ENCODE results near the gene OR10V1.

Gene OR10V1, protein sequence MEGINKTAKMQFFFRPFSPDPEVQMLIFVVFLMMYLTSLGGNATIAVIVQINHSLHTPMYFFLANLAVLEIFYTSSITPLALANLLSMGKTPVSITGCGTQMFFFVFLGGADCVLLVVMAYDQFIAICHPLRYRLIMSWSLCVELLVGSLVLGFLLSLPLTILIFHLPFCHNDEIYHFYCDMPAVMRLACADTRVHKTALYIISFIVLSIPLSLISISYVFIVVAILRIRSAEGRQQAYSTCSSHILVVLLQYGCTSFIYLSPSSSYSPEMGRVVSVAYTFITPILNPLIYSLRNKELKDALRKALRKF

DNA sequence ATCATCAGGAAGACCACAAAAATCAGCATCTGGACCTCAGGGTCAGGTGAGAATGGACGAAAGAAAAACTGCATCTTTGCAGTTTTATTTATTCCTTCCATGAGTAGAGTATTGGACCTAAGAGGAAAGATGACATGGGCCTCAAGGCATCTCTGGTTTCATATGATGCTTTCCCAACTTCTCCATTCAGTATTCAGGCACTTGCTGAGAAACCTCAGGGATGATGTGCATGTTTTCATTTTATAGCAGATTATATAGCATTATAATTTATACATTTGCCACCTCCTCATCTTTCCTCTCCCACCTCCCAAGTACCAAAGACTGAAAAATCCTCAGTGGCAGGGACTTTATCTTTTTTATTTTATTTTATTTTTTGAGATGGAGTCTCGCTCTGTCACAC lies at the start of gene OR10V1:
OR10V1 (minus strand) TSS at position 101 of the 400 bp plus-strand sequence; CDS start at position 101, 0 bp downstream.
- Histone ChIP-seq H3K36me3 (ENCODE audit: control insufficient read depth in 2 of 2, insufficient read depth in 2 of 2, low read length in 2 of 2) (no peaks in the 10 kb centered on the region), H3K27me3 (ENCODE audit: control insufficient read depth in 2 of 2, insufficient read depth in 2 of 2, low read length in 2 of 2) (no peaks in the 10 kb centered on the region), H3K4me3 (ENCODE audit: low read length in 2 of 2) (no peak within 1 kb of the TSS), H3K27ac (ENCODE audit: low read depth in 2 of 2, low read length in 2 of 2) (no peak within 1 kb of the TSS), H3K9ac (ENCODE audit: low read depth in 1 of 2, low read length in 2 of 2) (no peak within 1 kb of the TSS), H3K4me1 (ENCODE audit: control insufficient read depth in 2 of 2, insufficient read depth in 2 of 2, low read length in 2 of 2) (no peaks in the 10 kb centered on the region), H3K9me3 (ENCODE audit: control insufficient read depth in 2 of 2, low read length in 2 of 2) (no peaks in the 10 kb centered on the region)

GRCh38 chr11:59761993-59762392 lies 48.3 kb upstream of the OR10V1 start:
- H3K27me3 ChIP-seq (ENCODE audit: control insufficient read depth in 2 of 2, insufficient read depth in 2 of 2, low read length in 2 of 2), result no peaks in the 10 kb centered on the region
- H3K9ac ChIP-seq (ENCODE audit: low read depth in 1 of 2, low read length in 2 of 2), result no peak overlapping the region
- H3K27ac ChIP-seq (ENCODE audit: low read depth in 2 of 2, low read length in 2 of 2), result no peak overlapping the region
- no peak overlapping the region for H3K4me3 ChIP-seq (ENCODE audit: low read length in 2 of 2)
- H3K9me3 ChIP-seq (ENCODE audit: control insufficient read depth in 2 of 2, low read length in 2 of 2), result no peaks in the 10 kb centered on the region
- peaks cover 5 to 9% of the 10 kb centered on the region in 2 donors for H3K36me3 ChIP-seq (ENCODE audit: control insufficient read depth in 2 of 2, insufficient read depth in 2 of 2, low read length in 2 of 2)
- H3K4me1 ChIP-seq (ENCODE audit: control insufficient read depth in 2 of 2, insufficient read depth in 2 of 2, low read length in 2 of 2), result peaks cover 15 to 33% of the 10 kb centered on the region in 2 donors

DNA sequence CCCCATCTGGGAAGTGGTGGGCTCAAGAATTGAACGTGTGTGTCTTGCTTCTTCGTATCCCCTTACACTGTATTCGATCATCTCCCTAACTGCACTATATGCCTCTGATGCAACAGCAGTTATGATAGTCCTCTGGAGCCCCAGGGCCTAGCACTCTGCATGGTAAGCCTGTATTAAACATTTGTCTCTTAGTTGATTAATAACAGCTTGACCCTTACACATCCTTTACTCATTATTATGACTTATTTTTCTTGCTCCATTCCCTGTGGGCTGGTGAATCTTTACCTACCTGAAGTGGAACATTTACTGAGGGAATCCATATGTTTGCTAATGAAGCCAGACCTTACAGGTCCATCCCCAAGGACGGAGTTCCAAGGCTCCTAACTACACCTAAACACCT lies 47.1 kb upstream of the OR10V1 start:
- H3K9ac ChIP-seq (ENCODE audit: low read depth in 1 of 2, low read length in 2 of 2), result no peak overlapping the region
- H3K4me3 ChIP-seq (ENCODE audit: low read length in 2 of 2), result no peak overlapping the region
- H3K27me3 ChIP-seq (ENCODE audit: control insufficient read depth in 2 of 2, insufficient read depth in 2 of 2, low read length in 2 of 2), result no peaks in the 10 kb centered on the region
- H3K9me3 ChIP-seq (ENCODE audit: control insufficient read depth in 2 of 2, low read length in 2 of 2), result no peaks in the 10 kb centered on the region
- H3K36me3 ChIP-seq (ENCODE audit: control insufficient read depth in 2 of 2, insufficient read depth in 2 of 2, low read length in 2 of 2), result peaks cover 5 to 9% of the 10 kb centered on the region in 2 donors
- H3K27ac ChIP-seq (ENCODE audit: low read depth in 2 of 2, low read length in 2 of 2), result no peak overlapping the region
- H3K4me1 ChIP-seq (ENCODE audit: control insufficient read depth in 2 of 2, insufficient read depth in 2 of 2, low read length in 2 of 2), result peaks cover 18 to 34% of the 10 kb centered on the region in 2 donors

GRCh38 chr11:59759900-59760299 lies 46.3 kb upstream of the OR10V1 start:
- H3K4me1 ChIP-seq (ENCODE audit: control insufficient read depth in 2 of 2, insufficient read depth in 2 of 2, low read length in 2 of 2), result peaks cover 14 to 26% of the 10 kb centered on the region in 2 donors
- no peaks in the 10 kb centered on the region for H3K27me3 ChIP-seq (ENCODE audit: control insufficient read depth in 2 of 2, insufficient read depth in 2 of 2, low read length in 2 of 2)
- no peak overlapping the region for H3K9ac ChIP-seq (ENCODE audit: low read depth in 1 of 2, low read length in 2 of 2)
- H3K27ac ChIP-seq (ENCODE audit: low read depth in 2 of 2, low read length in 2 of 2), result no peak overlapping the region
- no peak overlapping the region for H3K4me3 ChIP-seq (ENCODE audit: low read length in 2 of 2)
- no peaks in the 10 kb centered on the region for H3K9me3 ChIP-seq (ENCODE audit: control insufficient read depth in 2 of 2, low read length in 2 of 2)
- peaks cover 5 to 9% of the 10 kb centered on the region in 2 donors for H3K36me3 ChIP-seq (ENCODE audit: control insufficient read depth in 2 of 2, insufficient read depth in 2 of 2, low read length in 2 of 2)

DNA sequence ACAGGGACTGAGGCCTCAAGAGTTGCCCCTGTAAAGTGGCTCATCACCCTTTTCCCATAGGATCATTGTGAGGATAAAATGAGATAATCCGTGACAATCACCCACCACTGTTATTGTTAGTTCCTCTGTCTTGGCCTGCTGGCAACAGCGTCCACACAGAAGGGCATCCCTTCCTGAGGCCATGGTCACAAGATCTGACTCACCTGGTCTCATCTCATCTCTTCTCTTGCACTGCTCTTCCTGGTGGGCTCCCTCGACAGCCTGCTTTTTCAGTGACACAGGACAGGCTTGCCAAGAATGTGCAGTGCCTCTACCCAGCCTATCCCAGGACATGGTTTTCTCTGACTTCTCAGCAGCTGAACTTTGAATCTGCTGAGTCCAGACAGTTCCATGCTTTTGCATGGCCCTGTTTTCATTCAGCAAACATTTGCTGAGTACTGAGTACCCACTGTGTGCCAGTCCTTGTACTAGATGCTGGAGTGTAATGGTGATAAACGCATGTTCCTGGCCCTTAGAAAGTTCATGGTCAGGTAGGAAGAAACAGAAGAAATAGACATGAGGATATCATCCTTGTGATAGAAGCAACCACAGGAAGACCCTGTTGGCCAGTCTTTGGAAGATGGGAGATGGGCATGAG lies 44.9 kb upstream of the OR10V1 start:
- H3K4me1 ChIP-seq (ENCODE audit: control insufficient read depth in 2 of 2, insufficient read depth in 2 of 2, low read length in 2 of 2), result peaks cover 14 to 33% of the 10 kb centered on the region in 2 donors

GRCh38 chr11:59756845-59757244 lies 43.2 kb upstream of the OR10V1 start:
- H3K4me1 ChIP-seq (ENCODE audit: control insufficient read depth in 2 of 2, insufficient read depth in 2 of 2, low read length in 2 of 2), result peaks cover 14 to 28% of the 10 kb centered on the region in 2 donors
- H3K4me3 ChIP-seq (ENCODE audit: low read length in 2 of 2), result peak overlapping the region; percentile 76 to 89
- peak overlapping the region; percentile 91 to 95 for H3K27ac ChIP-seq (ENCODE audit: low read depth in 2 of 2, low read length in 2 of 2)
- H3K9ac ChIP-seq (ENCODE audit: low read depth in 1 of 2, low read length in 2 of 2), result peak overlapping the region; percentile 88 to 91
- no peaks in the 10 kb centered on the region for H3K9me3 ChIP-seq (ENCODE audit: control insufficient read depth in 2 of 2, low read length in 2 of 2)
- H3K36me3 ChIP-seq (ENCODE audit: control insufficient read depth in 2 of 2, insufficient read depth in 2 of 2, low read length in 2 of 2), result peaks cover 0 to 9% of the 10 kb centered on the region in 2 donors
- H3K27me3 ChIP-seq (ENCODE audit: control insufficient read depth in 2 of 2, insufficient read depth in 2 of 2, low read length in 2 of 2), result no peaks in the 10 kb centered on the region

More for the DNA sequence above, 44.9 kb upstream of the OR10V1 start:
- Histone ChIP-seq H3K27me3 (ENCODE audit: control insufficient read depth in 2 of 2, insufficient read depth in 2 of 2, low read length in 2 of 2) (no peaks in the 10 kb centered on the region), H3K9me3 (ENCODE audit: control insufficient read depth in 2 of 2, low read length in 2 of 2) (no peaks in the 10 kb centered on the region), H3K9ac (ENCODE audit: low read depth in 1 of 2, low read length in 2 of 2) (no peak overlapping the region), H3K27ac (ENCODE audit: low read depth in 2 of 2, low read length in 2 of 2) (no peak overlapping the region), H3K36me3 (ENCODE audit: control insufficient read depth in 2 of 2, insufficient read depth in 2 of 2, low read length in 2 of 2) (peaks cover 5 to 9% of the 10 kb centered on the region in 2 donors), H3K4me3 (ENCODE audit: low read length in 2 of 2) (no peak overlapping the region)

- H3K4me3 ChIP-seq (ENCODE audit: low read length in 2 of 2), result peak overlapping the region; percentile 76 to 89
Observed at GRCh38 chr11:59756558-59756840, 42.9 kb upstream of the OR10V1 start.

GRCh38 chr11:59755701-59756557 lies 42.3 kb upstream of the OR10V1 start:
- peaks cover 0 to 4% of the 10 kb centered on the region in 2 donors for H3K36me3 ChIP-seq (ENCODE audit: control insufficient read depth in 2 of 2, insufficient read depth in 2 of 2, low read length in 2 of 2)
- H3K27me3 ChIP-seq (ENCODE audit: control insufficient read depth in 2 of 2, insufficient read depth in 2 of 2, low read length in 2 of 2), result no peaks in the 10 kb centered on the region
- peak overlapping the region; percentile 76 to 89 for H3K4me3 ChIP-seq (ENCODE audit: low read length in 2 of 2)
- no peaks in the 10 kb centered on the region for H3K9me3 ChIP-seq (ENCODE audit: control insufficient read depth in 2 of 2, low read length in 2 of 2)
- peaks cover 14 to 27% of the 10 kb centered on the region in 2 donors for H3K4me1 ChIP-seq (ENCODE audit: control insufficient read depth in 2 of 2, insufficient read depth in 2 of 2, low read length in 2 of 2)
- peak overlapping the region; percentile 91 to 95 for H3K27ac ChIP-seq (ENCODE audit: low read depth in 2 of 2, low read length in 2 of 2)
- H3K9ac ChIP-seq (ENCODE audit: low read depth in 1 of 2, low read length in 2 of 2), result peak overlapping the region; percentile 88 to 91

More at GRCh38 chr11:59756558-59756840, 42.9 kb upstream of the OR10V1 start:
- Histone ChIP-seq H3K27ac (ENCODE audit: low read depth in 2 of 2, low read length in 2 of 2) (peak overlapping the region; percentile 91 to 95), H3K4me1 (ENCODE audit: control insufficient read depth in 2 of 2, insufficient read depth in 2 of 2, low read length in 2 of 2) (peaks cover 14 to 27% of the 10 kb centered on the region in 2 donors), H3K36me3 (ENCODE audit: control insufficient read depth in 2 of 2, insufficient read depth in 2 of 2, low read length in 2 of 2) (peaks cover 0 to 9% of the 10 kb centered on the region in 2 donors), H3K27me3 (ENCODE audit: control insufficient read depth in 2 of 2, insufficient read depth in 2 of 2, low read length in 2 of 2) (no peaks in the 10 kb centered on the region), H3K9me3 (ENCODE audit: control insufficient read depth in 2 of 2, low read length in 2 of 2) (no peaks in the 10 kb centered on the region), H3K9ac (ENCODE audit: low read depth in 1 of 2, low read length in 2 of 2) (peak overlapping the region; percentile 88 to 91)

- Histone ChIP-seq H3K4me1 (ENCODE audit: control insufficient read depth in 2 of 2, insufficient read depth in 2 of 2, low read length in 2 of 2) (peaks cover 14 to 27% of the 10 kb centered on the region in 2 donors), H3K4me3 (ENCODE audit: low read length in 2 of 2) (peak within 1 kb of the TSS; percentile 76 to 89), H3K36me3 (ENCODE audit: control insufficient read depth in 2 of 2, insufficient read depth in 2 of 2, low read length in 2 of 2) (no peaks in the 10 kb centered on the region), H3K27me3 (ENCODE audit: control insufficient read depth in 2 of 2, insufficient read depth in 2 of 2, low read length in 2 of 2) (no peaks in the 10 kb centered on the region), H3K9me3 (ENCODE audit: control insufficient read depth in 2 of 2, low read length in 2 of 2) (no peaks in the 10 kb centered on the region), H3K9ac (ENCODE audit: low read depth in 1 of 2, low read length in 2 of 2) (peak within 1 kb of the TSS; percentile 88 to 91), H3K27ac (ENCODE audit: low read depth in 2 of 2, low read length in 2 of 2) (peak within 1 kb of the TSS; percentile 91 to 95)
Observed at GRCh38 chr11:59754859-59755700, 41.4 kb upstream of the OR10V1 start, which contains the start of gene STX3. Gene STX3, plus strand, starts transcription at chr11:59755376. Its CDS starts 230 bp downstream, at chr11:59755606.

Data from mucosa of rectum (tissue), 2 donors.